GM13976 (cell line): ENCODE data around the gene ASTN1.
A peak's percentile ranks its signal among the peaks of the same experiment; 100 is the strongest.

Experiments used
- DNase-seq: peaks from one replicate; pipeline ENCODE4 v3.0.0; 2012; ENCODE audit warnings: low spot score
- in situ Hi-C: fragments of 300-500 bp; cut with MboI; formaldehyde crosslinking; loops from one replicate; pipeline ENCODE4 v1.12.0; 2022; ENCODE audit warnings: low sequenced_read_pairs, mixed read lengths, inconsistent platforms; ENCODE audit not compliant: unreplicated experiment
- TF ChIP-seq, protein P1 (sequence below): IDR thresholded peaks from 2 replicates; pipeline ENCODE4 v1.5.1; 2012; ENCODE audit warnings: borderline replicate concordance, mild to moderate bottlenecking; ENCODE audit not compliant: insufficient read depth; ENCODE audit errors: extremely low read depth, missing control alignments, control extremely low read depth

The ASTN1 gene

DNA sequence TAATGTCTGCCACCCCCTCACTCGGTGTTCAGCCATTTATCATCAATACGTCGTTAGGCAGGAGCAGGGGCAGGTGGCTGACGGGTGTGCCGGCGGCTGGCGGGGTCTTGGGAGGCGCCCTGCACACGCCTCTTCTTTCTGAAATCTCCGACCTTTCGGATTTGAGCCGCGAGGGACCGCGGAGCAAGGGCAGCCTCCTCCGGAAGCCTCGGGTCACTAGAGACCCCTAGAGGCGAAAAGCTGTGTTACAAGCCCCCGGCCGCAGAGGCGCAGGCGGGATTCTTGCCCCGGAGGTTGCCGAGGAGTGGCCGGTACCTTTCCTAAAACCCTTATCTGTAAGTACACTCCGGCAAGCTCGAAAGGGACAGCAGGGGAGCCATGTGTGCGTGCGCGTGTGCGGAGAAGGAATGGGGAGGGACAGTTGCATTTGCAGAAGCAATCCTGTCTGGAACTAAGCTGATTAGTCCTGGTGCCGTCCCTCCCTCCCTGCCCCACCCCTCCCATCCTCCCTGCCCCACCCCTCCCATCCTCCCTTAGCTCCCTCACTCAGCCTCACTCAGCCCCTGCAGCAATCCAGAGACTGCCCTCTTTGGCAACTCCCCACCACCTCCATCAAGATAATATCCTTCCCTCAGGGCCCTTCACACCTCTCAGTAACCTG lies 17.2 kb upstream of the ASTN1 start:
- peak; percentile 81 for DNase-seq
- TF ChIP-seq, protein P1, sequence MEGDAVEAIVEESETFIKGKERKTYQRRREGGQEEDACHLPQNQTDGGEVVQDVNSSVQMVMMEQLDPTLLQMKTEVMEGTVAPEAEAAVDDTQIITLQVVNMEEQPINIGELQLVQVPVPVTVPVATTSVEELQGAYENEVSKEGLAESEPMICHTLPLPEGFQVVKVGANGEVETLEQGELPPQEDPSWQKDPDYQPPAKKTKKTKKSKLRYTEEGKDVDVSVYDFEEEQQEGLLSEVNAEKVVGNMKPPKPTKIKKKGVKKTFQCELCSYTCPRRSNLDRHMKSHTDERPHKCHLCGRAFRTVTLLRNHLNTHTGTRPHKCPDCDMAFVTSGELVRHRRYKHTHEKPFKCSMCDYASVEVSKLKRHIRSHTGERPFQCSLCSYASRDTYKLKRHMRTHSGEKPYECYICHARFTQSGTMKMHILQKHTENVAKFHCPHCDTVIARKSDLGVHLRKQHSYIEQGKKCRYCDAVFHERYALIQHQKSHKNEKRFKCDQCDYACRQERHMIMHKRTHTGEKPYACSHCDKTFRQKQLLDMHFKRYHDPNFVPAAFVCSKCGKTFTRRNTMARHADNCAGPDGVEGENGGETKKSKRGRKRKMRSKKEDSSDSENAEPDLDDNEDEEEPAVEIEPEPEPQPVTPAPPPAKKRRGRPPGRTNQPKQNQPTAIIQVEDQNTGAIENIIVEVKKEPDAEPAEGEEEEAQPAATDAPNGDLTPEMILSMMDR = peak; percentile 74
- in situ Hi-C loops = no loop called here

DNA sequence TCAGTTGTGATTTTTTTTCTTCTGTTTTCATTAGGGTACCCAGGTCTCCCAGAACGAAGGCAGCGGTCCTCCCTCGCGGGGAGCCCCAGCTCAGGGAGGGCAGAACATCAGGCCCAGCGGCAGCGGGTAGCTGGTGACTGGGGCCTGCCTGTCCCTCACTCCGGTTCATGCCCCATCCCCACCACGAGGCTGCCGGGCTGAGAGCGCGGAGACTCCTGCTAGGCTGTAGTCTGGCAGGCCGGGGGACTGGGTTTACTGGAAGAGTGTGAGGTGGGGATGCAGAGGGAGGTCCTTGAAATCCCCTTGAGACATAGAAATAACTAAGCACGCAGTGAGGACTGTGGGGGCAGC lies 16.7 kb upstream of the ASTN1 start:
- no peak for DNase-seq
- in situ Hi-C loops = no loop called here
- TF ChIP-seq, protein P1 = no peak

DNA sequence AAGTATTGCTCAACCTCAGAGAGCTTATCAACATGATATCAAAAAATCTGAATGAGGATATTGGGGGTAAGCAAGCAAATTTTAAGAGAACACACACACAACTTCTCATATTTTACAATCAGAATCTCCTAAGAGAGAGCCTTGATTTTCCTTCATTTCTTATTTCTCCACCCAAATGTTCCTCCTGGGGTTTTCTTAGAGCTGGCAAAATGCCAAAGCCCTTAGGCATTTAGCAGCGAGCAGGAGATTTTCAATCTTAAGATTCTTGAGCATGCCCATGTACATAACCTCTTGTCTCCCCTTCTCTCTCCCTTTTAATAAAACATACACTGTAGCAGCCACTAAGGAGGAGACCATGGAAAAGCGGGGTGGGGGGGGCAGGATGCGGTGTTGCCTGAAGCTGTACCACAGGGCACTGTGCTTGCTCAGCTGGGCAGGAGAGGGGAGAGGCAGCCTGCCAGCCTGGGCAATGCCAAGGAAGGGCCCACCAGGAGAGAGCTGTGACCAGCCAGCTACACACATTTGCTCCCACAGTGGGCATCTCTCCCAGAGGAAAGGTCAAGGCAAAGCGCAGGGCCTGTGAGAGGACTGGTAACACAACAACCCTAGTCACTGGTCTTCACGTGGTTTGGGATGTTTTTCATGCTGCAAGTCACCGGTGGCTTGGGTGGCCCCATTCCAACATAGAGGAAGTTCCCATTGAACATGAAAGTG lies 10.6 kb upstream of the ASTN1 start:
- in situ Hi-C loops = no loop called here
- no peak for DNase-seq
- TF ChIP-seq, protein P1 = no peak

DNA sequence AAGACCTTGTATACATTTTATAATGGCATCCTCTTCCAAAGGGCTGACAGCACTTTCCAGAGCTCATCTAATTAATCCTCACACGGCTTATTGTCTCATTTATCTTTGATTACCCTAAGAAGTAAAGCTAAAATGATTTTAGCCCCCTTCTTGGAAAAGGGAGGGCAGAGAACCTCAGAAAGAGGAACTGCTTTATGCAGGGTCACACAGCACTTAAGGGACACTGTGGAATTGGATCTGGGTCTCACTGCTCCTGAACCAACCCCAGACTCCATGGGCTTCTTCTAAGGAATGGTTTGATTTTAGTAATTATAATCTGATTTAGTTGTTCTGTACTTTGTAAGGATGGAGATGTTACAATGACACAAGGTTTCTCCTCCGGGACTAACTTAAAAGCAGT lies 9.5 kb upstream of the ASTN1 start:
- no peak for DNase-seq
- in situ Hi-C loops = no loop called here
- TF ChIP-seq, protein P1 = no peak

DNA sequence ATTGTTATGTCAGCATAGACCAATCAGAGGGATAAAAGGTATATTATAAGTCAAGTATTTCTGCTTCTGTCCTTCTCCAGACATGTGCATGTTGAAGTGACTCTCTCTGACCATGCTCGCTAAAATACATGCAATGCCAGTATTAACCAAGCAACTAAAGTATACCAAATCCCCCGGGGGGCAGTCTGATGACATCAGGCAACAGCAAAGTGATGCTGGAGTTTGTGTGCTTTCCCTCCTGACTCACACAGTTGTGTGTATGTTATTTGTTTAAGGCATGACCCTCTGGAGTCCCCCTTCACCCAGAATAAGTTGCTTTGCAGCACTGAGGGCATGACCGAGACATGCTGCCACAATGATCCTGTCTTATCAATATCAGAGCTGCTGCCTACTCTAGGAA lies 8.4 kb upstream of the ASTN1 start:
- in situ Hi-C loops = no loop called here
- DNase-seq = no peak
- TF ChIP-seq, protein P1 = no peak

DNA sequence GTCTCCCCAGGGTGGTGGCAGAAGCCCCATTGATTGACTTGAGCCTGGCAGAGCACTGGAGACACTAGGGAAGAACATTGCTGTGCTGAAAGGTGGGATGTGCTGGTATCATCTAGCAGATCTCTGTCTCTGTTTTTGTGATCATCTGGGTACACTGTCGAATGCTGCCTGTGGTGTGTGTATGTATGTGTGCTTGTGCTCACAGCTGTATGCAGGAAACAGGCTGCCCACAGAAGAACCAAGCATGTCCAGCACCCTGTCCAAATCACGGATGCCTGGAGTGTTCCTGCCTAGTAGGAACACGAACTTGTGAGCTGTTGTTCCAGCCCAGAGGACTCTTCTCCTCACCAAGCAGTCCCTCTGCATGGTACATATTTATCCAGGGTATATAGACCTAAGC lies 7.8 kb upstream of the ASTN1 start:
- TF ChIP-seq, protein P1 = no peak
- no peak for DNase-seq
- in situ Hi-C loops = no loop called here
